GM18868 (cell line): ENCODE data around the gene DHDDS.
"Not testable (repeated sequence)": the region's sequence is repeated elsewhere in the genome, so short reads cannot be mapped to it uniquely, and the experiment has no call there.

Source experiments
- ATAC-seq: cut with Tn5 transposase; IDR thresholded peaks from one replicate; pipeline ENCODE4 v1.9.1; 2021; ENCODE audit warnings: mild to moderate bottlenecking, moderate library complexity; ENCODE audit not compliant: unreplicated experiment

Gene DHDDS, protein sequence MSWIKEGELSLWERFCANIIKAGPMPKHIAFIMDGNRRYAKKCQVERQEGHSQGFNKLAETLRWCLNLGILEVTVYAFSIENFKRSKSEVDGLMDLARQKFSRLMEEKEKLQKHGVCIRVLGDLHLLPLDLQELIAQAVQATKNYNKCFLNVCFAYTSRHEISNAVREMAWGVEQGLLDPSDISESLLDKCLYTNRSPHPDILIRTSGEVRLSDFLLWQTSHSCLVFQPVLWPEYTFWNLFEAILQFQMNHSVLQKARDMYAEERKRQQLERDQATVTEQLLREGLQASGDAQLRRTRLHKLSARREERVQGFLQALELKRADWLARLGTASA

GRCh38 chr1:26431979-26432695 lies at the start of gene DHDDS:
Gene DHDDS (plus strand): TSS chr1:26432321. CDS start chr1:26432946, 625 bp downstream.
- ATAC-seq, result peak; percentile 93

GRCh38 chr1:26384076-26384475 lies 48.0 kb upstream of the DHDDS start:
- ATAC-seq, result no peak

DNA sequence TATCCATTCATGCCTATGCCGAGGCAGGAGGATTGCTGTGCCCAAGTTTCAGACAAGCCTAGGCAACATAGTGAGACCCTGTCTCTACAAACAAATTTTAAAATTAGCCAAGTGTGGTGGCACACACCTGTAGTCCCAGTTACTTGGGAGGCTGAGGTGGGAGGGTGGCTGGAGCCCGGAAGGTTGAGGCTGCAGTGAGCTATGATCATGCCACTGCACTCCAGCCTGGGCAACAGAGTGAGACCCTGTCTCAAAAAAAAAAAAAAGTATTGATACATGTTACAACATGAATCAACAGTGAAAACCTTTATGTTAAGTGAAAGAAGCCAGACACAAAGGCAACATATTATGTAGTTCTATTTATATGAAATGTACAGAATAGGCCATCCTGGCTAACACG lies 47.1 kb upstream of the DHDDS start:
- ATAC-seq, result not testable (repeated sequence)

DNA sequence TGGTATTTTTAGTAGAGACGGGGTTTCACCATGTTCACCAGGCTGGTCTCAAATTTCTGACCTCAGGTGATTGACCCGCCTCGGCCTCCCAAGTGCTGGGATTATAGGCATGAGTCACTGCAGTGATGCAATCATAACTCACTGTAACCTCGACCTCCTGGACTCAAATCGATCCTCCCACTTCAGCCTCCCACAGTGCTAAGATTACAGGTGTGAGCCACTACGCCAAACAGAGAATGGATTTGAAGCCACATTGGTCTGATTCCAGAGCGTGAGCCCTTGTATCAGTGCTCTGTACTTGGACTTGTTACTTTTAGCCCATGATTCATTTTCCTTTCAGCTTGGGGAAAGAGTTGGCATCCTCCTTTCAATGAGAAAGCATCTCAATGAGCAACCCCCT lies 44.7 kb upstream of the DHDDS start:
- ATAC-seq, result no peak

- no peak for ATAC-seq
These were observed 43.2 kb upstream of the DHDDS start for GRCh38 chr1:26388791-26389445.

DNA sequence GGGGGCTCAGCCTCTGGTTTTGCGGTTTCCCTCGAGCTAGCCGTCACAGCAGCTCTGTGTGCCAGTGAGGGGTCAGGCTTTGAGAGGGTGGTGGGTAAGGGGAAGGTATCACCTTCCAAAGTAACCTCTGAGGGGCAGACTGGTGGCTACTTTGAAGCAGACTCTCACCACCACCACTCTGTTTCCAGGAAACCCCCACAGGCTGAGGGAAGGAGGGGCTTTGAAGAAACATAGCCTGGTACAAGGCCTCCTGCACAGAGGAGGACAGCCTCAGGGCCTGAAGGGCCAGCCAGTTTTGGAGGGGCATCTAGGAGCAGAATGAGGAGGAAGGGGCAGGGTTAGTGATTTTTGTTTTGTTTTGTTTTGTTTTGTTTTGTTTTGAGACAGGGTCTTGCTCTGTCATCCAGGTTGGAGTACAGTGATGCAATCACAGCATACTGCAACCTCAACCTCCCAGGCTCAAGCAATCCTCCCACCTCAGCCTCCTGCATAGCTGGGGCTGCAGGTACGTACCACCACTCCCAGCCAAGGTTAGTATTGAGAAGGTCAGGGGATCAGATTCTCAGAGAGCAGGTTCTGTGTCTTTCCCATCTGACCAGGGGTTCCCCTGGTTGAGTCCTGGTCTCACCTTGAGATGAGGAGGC lies 42.4 kb upstream of the DHDDS start:
- ATAC-seq, result no peak

GRCh38 chr1:26391450-26391849 lies 40.7 kb upstream of the DHDDS start:
- no peak for ATAC-seq

DNA sequence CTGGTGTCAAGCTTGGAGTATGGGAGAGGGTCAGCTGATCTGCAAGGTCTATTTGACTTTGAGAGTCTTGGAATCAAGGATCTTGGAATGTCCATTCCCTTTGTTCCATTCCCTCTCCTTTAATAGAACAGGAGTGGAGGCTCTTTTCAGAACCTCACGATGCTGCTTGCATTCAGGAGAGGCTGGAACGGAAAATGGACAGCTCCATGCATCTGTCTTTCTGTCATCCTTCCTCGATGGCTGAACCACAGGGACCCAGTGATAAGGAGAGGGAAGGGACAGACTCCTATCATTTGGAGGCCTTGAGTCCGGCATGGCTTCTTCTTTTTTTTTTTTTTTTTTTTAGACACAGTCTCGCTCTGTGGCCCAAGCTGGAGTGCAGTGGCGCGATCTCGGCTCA lies 36.4 kb upstream of the DHDDS start:
- ATAC-seq, result no peak

GRCh38 chr1:26399034-26399433 lies 33.1 kb upstream of the DHDDS start:
- no peak for ATAC-seq

GRCh38 chr1:26401891-26402290 lies 30.2 kb upstream of the DHDDS start:
- ATAC-seq, result no peak

GRCh38 chr1:26403656-26404055 lies 28.5 kb upstream of the DHDDS start:
- no peak for ATAC-seq

- no peak for ATAC-seq
These were observed 27.5 kb upstream of the DHDDS start for GRCh38 chr1:26404641-26405040.

GRCh38 chr1:26405281-26405915 lies 26.7 kb upstream of the DHDDS start:
- no peak for ATAC-seq

DNA sequence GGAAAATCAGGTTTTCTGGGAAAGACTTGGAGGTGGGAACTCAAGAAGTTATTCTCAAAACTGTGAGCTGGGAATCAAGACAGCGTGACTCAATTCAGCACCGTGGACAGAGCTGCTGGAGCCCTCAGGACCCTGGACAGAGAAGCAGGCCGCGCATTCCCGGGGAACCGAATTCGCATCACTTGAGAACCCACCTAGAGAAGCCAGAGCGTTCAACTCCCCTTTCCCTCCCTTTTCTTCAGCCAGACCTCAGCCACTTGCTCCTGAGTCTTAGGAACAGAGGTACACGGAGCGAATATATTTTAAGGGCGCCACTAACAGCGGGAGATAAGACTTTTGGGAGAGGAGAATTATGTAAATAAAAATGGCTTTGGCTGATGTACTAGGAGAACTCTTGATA lies 23.5 kb upstream of the DHDDS start:
- no peak for ATAC-seq

GRCh38 chr1:26409191-26409807 lies 22.8 kb upstream of the DHDDS start:
- ATAC-seq, result no peak

DNA sequence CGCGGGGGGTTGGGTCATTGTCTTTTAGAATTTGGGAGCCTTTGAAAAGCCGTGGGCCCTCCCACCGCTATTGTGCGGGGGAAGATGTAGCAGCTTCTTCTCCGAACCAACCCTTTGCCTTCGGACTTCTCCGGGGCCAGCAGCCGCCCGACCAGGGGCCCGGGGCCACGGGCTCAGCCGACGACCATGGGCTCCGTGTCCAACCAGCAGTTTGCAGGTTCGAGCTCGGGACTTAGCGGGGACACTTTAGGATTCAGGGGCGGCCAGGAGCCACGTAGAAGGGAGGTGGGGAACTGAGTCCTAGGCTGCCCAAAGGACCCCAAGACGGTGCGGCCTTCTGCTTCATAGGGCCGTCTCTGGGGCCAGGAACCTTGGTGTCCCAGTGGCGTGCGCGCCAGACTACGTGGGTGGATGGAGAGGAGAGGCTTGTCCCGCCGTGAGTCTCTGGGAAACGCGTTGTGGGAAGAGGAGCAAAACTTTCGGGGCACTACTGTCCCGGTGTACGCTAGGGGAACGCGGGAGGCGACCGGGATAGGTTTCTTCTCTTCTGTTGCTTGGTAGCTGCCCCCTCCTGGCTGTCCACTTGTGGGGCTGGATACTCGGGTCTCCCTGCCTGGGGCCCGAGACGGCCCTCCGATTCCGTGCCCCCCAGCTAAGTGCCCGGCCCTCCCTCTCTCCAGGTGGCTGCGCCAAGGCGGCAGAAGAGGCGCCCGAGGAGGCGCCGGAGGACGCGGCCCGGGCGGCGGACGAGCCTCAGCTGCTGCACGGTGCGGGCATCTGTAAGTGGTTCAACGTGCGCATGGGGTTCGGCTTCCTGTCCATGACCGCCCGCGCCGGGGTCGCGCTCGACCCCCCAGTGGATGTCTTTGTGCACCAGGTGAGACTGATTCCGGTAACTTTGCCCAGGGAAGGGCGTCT lies 21.2 kb upstream of the DHDDS start, which contains the start of gene LIN28A:
Gene LIN28A, plus strand, starts transcription at position 112 of the 918 bp plus-strand sequence. Its CDS starts 75 bp downstream, at position 187.
- ATAC-seq, result no peak

- no peak for ATAC-seq
These were observed 20.5 kb upstream of the DHDDS start for GRCh38 chr1:26411624-26412074.

- no peak for ATAC-seq
These were observed 19.8 kb upstream of the DHDDS start for GRCh38 chr1:26412180-26412840.

- no peak for ATAC-seq
These were observed 19.1 kb upstream of the DHDDS start for GRCh38 chr1:26413031-26413430.
